Measurements from ENCODE around the gene DGCR6L.
"Not testable (repeated sequence)": the region's sequence is repeated elsewhere in the genome, so short reads cannot be mapped to it uniquely, and the experiment has no call there.

Gene DGCR6L

DNA sequence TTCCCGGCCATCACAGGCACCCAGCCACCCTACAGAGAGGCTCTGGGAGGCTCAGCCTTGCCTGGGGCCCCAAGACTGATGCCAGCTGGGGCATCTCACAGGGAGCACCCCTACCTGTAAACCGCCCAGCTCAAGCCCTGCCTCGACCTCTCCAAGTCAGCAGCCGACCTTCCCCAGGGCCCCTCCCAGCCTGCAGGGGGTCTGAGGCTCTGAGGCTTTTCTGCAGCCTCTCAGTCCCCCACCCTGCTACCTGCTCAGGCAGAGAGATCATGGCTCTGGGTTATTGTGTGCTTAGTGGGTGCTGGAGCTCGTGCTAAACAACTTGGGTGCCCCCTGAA, 28.6 kb downstream of the DGCR6L start:
- no peak for DNase-seq

DNA sequence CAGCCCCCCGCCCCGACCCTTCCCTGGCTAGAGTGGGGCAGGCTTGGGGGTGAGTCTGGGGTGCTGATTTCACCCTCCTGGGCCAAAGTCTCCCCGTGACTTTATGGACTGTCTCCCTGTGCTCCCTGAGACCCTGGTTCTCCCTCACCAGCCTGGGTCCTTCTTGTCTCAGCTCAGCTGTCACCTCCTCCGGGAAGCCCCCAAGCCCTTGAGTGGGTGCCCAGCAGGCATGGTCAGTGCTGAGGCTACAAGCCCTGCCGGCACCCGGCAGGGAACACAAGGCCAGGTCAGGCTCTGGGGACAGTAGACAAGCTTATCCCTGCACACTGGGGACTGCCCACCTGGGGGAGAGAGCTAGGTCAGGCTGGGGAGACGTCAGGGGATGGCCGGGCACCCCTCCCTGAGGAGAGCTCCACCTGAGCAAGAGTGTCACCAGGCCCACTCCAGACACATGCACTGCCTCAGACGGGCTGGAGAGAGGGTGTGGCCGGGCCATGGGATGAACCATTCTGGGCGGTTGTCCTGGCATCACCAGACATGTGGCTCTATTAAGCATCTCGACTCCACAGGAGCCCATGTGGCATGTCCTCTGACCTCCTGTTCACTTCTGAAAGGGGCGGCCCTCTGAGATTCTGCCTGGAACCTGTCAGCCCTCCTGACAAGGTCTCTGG, 29.1 kb downstream of the DGCR6L start:
- DNase-seq: no peak

GRCh38 chr22:20290045-20290392, 29.8 kb downstream of the DGCR6L start:
- no peak for DNase-seq

DNA sequence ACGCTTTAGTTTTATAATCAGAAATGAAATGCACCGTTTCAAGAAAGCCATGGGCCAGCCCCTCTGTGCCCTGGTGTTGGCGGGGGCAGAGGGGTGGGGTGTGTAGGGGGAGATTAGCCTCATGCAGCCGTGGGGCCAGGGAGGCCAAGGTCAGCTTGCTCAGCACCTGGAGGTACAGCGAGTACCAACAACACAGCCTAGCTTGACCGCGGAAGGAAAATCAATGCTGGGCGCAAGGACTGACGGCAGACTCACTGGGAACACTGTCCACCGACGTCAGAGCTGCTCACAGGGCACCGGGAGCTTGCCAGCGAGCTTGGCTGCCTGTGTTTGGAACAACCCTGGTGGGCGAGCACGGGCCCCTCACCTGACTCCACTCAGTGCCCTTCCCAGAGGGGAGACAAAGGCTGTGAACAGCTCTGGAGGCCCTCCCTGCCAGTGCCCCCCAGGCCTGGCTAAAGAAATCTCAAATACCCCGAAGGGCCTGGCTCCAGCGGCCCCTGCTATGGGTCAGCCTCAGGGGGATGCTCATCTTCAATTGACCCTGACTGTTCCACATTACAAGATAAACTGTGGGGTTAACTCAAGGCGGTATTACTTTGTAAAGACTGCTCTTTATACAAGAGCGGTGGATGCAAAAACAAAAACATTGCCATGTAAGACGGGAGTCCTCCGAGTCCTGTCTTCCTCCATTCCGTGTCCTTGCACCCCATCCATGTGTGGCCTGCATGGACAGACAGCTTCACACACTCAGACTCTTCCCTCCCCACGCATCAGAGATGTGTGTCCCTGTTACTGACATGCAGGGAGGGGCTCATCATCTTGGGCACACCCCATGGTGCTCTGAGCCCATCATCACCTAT, 30.4 kb downstream of the DGCR6L start:
- not testable (repeated sequence) for DNase-seq

DNA sequence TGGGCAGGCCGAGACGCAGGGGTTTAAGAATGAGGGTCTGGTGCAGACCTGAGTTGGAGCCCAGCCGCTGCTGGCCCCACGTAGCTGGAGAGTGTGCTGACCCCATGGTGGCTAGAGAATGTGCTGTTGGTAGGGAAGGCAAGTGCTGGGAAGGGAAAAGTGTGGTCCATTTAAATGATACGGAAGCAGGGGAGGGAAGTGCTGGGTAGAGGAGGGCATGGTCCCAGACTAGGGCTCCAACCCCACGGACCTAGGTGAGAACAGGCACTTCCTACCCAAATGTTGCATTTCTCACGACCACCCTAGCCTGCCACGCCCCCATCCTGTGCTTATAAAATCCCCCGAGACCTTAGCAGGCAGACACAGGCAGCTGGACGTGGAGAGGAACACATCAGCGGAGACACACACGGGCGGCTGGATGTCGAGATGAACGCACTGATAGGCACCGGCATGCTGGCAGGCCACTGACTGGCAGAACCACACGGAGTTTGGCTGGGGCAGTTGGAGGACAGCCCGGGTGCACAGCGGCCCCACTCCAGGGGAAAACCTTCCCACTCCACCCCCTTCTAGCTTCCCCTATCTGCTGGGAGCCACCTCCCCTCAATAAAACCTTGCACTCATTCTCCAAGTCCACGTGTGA, 33.0 kb downstream of the DGCR6L start:
- not testable (repeated sequence) for DNase-seq

DNA sequence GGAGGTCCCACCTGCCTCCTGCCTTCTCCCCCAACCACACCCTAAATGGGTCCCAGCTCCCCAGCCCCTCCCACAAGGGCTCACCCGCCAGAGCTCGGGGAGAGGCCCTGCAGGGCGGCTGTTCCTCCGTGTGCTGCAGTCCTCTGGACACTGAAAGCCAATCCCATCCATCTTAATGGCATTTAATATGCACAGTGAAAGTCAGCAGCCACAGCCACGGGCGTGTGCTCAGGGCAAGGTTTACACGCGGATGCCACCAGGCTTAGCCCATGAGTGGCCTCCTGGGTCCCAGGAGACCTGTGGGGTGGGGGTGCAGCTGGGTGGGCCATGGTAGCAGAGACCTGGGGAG, 33.6 kb downstream of the DGCR6L start:
- not testable (repeated sequence) for DNase-seq

DNA sequence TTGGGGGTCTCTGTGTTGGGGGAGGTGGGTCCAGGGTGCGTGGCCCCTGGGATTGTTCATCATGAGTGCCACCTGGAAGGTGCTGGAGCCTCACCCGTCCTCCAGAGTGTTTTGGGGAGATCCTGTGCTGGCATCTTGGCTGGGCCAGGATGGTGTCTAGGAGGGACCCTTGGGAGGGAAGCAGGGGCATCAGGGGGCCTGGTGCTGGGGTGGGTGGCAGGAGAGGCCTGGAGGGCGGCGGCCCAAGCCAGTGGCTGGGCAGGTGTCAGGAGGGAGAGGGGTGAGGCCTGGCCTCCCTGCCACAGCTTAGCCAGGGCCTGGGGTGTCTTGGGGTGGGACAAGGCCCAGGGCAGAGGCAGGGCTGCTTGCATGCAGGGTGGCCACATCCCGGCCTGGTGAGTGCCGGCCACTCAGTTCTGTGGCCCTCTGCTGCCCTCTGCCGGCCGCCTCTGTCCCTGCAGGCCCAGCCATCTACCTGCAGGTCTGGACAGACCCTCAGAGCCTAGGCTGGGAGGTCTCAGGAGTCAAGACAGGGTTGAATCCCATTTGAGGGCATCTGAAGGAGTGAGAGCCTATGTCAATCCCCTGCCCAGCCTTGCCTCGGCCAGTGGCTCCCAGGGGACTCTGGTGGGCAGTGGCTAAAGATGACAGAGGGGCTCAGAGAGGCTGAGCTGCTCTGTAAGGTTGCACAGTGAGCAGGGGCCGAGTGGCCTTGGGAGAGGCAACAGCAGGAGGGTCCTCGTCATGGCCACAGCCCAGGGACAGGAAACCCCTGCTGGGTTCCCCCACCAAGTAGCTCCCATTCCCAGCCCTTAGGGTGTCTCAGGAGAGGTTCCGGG, 34.2 kb downstream of the DGCR6L start:
- not testable (repeated sequence) for DNase-seq

GRCh38 chr22:20284471-20285086, 35.3 kb downstream of the DGCR6L start:
- no peak for DNase-seq

- no peak for DNase-seq
These were observed 36.2 kb downstream of the DGCR6L start for GRCh38 chr22:20283674-20284066.

- DNase-seq: no peak
These were observed 36.8 kb downstream of the DGCR6L start for GRCh38 chr22:20282901-20283673.

DNA sequence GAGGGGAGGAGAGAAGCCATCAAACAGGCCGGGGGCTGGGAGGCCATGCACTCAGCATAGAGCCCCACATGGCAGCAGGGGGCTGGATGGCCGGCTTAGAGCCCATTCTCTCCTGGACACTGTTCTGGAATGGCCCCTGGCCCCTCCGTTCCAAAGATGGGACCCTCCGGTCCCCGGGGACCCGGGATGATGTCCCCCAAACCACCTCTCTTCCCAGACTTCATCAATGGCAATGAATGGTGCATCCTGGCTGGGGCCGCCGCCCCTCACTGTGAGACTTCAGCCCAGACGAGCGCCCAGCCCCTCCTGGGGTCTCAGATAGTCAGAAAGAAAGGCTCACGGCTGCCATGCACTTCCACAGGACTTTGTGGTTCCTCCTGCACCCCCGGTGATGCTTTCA, 38.0 kb downstream of the DGCR6L start:
- no peak for DNase-seq

- DNase-seq: not testable (repeated sequence)
These were observed 38.4 kb downstream of the DGCR6L start for GRCh38 chr22:20281473-20281872.

DNA sequence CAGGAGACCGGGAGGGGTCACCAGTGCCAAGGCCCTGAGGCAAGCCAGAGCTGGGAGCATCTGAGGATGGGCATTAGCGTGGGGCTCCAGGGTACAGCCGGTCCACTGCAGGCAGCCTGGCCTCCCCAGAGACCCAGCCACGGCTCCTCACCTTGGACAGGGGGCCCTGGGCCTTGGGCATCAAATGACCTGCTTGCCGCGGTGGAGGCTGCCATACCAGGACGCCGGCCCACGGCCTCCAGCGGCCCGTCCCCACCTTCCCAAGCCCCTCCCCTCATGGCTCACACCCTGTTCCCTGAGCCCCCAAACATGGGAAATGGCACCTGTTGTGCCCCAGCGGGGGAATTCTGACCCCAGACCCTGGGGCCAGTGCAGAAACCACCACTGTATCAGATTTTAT, 39.0 kb downstream of the DGCR6L start:
- no peak for DNase-seq

GRCh38 chr22:20280163-20280562, 39.7 kb downstream of the DGCR6L start:
- DNase-seq: not testable (repeated sequence)

DNA sequence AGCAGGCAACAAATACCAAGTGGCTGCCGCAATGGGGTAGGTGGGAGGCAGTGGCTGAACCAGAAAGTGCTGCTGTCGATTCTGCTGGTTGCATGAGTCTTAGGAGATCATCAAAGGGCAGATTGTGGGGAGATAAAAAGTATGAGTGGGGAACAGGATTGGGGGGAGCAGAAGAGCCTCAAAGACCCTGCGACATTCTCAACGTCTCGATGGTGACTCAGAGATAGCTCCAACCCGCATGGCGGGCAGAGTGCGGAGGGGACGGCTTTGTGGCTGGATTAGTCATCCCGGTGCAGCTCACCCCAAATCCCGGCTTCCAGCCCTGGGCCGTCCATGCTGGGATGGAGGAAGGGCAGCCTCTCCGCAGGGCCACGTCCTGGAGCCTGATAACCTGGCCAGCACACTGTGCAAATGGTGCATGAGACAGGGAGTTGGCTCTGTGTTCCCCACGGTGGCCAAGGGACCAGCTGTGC, 40.2 kb downstream of the DGCR6L start:
- DNase-seq: no peak

GRCh38 chr22:20278726-20279490, 41.0 kb downstream of the DGCR6L start:
- not testable (repeated sequence) for DNase-seq

DNA sequence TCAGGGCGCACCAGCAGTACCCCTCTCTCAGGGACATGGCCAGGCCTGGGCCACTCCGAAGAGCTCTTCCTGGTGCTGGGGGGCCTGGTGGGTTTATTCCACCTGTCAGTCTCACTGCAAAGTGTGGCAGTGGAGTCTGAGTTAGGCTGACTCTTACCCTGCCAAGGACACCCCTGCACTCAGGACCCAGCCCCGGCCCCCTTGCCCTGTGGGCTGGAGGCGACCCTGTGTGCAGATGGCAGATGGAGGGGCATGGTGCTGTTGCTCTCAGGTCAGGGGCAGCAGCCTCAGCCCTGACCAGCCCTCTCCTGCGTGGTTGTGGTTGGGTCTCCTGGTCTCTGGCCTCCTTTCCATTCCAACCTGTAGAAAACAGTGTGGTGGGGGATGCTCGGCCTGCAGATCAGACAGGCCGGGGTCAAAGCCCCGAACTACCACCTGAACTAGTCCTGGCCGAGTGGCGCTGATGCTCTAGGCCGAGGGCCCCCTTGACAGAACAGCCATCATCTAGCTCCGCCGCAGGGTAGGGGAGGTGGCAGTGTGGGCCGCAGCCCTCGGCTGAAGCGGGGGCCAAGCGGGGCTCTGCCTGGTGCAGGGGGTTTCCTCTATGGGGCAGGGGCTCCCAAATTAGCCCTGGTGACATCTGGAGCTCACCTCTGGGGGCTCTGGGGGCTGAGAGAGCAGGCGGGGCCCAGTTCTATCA, 41.8 kb downstream of the DGCR6L start:
- DNase-seq: not testable (repeated sequence)

GRCh38 chr22:20276468-20276867, 43.4 kb downstream of the DGCR6L start:
- DNase-seq: no peak

DNA sequence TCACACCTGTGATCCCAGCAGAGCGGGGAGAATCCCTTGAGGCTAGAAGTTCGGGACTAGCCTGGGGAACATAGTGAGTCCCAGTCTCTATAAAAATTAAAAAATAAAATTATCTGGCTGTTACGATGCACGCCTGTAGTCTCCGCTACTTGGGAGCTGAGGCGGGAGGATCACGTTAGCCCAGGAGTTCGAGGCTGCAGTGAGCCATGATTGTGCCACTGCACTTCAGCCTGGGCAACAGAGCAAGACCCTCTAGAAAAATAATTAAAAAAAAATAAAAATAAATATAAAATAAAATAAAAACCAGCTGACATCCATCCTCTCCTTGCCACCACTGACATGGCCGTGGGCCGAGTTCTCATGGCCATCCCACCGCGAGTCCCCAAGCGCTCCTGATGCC, 44.0 kb downstream of the DGCR6L start:
- DNase-seq: no peak

DNA sequence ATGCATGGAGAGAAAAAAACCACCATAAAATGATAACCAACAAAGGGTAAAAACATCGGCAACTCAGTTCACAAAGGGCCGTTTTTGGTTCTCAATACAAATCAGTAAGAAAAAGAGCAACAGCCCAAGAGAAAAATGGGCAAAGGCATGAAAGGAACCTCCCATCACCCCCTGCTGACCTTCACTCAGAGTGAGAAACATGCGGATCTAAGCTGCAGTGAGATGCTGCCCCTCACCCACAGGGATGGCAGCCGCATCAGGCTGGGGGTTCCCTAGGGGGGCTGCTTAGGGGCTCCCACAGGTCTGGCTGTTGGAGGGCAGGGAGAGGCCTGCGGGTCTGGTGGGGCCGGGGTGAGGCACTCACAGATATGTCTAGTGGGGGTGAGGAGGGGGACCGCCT, 44.5 kb downstream of the DGCR6L start:
- not testable (repeated sequence) for DNase-seq
